ENCODE data around the gene CLPSL1.

Gene CLPSL1

DNA sequence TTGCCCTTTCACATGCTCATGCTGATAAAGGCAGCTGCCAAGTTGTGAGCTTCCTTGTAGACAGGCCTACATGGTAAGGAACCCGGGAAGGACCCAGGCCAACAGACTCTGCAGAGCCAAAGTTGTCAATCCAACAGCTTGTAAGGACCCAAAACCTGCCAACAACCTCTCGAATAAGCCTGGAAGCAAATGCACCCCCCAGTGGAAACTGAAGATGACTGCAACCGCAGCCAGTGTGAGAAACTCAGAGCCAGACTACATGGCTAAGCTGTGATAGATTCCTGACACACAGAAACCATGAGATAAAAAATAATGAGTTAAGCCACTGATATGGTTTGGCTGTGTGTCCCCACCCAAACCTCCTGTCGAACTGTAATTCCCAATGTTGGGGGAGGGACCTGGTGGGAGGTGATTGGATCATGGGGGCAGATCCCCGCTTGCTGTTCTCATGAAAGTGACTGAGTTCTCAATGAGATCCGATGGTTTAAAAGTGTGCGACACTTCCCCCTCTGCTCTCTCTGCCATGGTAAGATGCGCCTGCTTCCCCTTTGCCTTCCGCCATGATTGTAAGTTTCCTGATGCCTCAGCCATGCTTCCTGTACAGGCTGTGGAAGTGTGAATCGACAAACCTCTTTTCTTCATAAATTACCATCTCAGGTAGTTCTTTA is 23.2 kb upstream of the CLPSL1 start:
- TF ChIP-seq, protein P1, sequence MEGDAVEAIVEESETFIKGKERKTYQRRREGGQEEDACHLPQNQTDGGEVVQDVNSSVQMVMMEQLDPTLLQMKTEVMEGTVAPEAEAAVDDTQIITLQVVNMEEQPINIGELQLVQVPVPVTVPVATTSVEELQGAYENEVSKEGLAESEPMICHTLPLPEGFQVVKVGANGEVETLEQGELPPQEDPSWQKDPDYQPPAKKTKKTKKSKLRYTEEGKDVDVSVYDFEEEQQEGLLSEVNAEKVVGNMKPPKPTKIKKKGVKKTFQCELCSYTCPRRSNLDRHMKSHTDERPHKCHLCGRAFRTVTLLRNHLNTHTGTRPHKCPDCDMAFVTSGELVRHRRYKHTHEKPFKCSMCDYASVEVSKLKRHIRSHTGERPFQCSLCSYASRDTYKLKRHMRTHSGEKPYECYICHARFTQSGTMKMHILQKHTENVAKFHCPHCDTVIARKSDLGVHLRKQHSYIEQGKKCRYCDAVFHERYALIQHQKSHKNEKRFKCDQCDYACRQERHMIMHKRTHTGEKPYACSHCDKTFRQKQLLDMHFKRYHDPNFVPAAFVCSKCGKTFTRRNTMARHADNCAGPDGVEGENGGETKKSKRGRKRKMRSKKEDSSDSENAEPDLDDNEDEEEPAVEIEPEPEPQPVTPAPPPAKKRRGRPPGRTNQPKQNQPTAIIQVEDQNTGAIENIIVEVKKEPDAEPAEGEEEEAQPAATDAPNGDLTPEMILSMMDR (IDR thresholded peaks at IDR 0.05; ENCODE audit: insufficient read depth, low read depth, low read length, missing control alignments): peak; percentile 18
- no peak overlapping the region for H3K4me3 ChIP-seq (ENCODE audit: low read depth, low read length)
- peak; percentile 57 for DNase-seq (ENCODE audit: low read depth)

DNA sequence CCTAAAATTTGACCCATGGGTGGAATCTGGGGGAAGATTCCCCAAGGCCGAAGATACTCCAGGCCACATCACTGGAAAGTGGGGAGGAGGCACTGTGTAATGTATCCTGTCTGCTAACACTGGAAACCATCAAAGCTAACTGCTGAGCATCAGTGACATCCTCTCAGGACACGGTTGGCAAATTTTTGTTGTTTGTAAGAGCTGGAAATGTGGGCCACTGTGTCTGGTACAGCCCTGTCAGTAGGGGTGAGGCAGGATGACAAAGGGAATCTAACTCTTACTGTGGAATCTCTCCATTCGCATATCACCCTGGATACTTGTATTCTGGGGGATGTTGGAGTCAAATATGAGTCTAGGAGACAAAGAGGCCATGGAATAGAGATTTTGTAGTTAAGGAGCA is 21.4 kb upstream of the CLPSL1 start:
- no peak for DNase-seq (ENCODE audit: low read depth)
- TF ChIP-seq, protein P1 (IDR thresholded peaks at IDR 0.05; ENCODE audit: insufficient read depth, low read depth, low read length, missing control alignments): no peak
- no peak overlapping the region for H3K4me3 ChIP-seq (ENCODE audit: low read depth, low read length)

DNA sequence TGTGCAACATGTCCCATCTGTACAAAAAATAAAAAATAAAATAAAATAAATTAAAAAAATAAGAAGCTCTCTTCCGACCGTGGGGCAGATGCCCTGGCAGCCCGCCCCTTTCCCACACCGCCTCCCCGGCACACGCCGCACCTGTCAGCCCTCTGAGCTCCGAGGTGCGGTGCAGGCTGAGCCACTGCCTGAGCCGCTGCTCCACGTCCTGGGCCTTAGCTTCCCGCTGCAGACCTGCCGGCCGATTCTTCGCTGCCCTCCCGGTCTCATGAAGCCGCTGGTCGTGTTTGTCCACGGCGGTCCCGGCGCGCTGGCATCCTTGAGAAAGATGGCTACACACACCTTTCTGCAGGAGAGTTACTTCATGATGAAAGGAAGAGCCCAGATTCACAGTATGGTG is 15.1 kb upstream of the CLPSL1 start:
- H3K4me3 ChIP-seq (ENCODE audit: low read depth, low read length): no peak overlapping the region
- DNase-seq (ENCODE audit: low read depth): no peak
- TF ChIP-seq, protein P1 (IDR thresholded peaks at IDR 0.05; ENCODE audit: insufficient read depth, low read depth, low read length, missing control alignments): no peak

DNA sequence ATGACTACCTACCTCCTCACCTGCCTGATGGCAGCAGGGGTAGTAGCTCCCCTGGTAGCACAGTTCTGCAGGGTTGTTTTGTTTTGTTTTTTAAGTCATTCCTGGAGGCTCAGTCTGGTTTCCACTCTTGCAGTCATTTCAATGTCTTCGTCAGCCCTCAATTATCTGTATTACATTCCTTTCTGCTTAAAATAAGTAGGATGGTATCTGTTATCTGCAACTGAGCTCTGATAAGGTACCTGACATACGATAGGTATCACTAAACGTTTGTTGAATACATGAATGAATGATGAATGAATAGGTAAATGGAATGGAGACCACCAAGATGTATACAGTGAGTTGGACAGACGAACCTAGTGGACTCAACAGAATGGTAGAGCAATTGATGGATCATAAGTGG is 11.6 kb upstream of the CLPSL1 start:
- DNase-seq (ENCODE audit: low read depth): no peak
- TF ChIP-seq, protein P1 (IDR thresholded peaks at IDR 0.05; ENCODE audit: insufficient read depth, low read depth, low read length, missing control alignments): no peak
- H3K4me3 ChIP-seq (ENCODE audit: low read depth, low read length): no peak overlapping the region

DNA sequence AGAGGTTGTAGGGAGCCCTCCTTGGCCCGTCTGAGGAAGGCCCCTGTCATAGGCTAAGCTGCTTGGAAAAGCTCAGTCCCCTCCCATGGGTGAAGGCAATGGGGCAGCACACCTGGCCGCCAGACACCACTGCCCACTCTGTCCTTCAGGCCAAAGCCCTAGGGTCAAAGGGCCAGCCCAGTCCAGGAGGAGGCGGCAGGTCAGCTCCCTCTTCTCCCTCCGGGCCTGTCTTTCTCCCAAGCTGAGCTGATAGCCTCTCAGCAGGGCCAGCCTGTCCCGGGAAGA is 9.5 kb upstream of the CLPSL1 start:
- no peak for DNase-seq (ENCODE audit: low read depth)
- H3K4me3 ChIP-seq (ENCODE audit: low read depth, low read length): no peak overlapping the region
- TF ChIP-seq, protein P1 (IDR thresholded peaks at IDR 0.05; ENCODE audit: insufficient read depth, low read depth, low read length, missing control alignments): no peak

DNA sequence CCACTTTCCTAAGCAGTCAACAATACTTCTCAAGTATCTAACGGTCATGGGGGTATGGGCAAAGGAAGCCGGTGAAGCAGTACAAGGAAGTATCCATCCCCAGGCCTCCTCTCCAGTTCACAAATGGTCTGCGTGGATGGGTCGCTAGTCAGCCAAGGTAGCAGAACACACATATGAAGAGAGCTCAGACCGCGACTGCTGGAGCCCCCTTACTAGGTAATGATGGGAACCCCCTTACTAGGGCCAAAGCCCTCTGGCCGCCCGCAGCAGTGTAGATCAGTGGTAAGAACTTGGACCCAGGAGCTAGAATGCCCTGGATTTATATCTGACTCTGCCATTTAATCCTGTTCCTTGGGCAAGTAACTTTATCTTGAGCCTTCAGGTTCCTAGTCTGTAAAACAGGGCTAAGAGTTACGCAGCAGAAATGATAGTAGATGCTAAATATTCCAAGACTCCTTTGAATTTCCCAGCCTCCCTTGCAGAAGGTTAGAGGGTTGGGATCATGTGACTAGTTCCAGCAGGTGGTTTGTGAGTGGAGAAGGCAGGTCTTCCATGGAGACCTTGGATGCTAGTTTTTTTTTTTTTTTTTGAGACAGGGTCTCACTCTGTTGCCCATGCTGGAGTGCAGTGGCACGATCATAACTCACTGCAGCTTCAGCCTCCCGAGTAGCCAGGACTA is 6.6 kb upstream of the CLPSL1 start:
- no peak overlapping the region for H3K4me3 ChIP-seq (ENCODE audit: low read depth, low read length)
- DNase-seq (ENCODE audit: low read depth): no peak
- TF ChIP-seq, protein P1 (IDR thresholded peaks at IDR 0.05; ENCODE audit: insufficient read depth, low read depth, low read length, missing control alignments): no peak

DNA sequence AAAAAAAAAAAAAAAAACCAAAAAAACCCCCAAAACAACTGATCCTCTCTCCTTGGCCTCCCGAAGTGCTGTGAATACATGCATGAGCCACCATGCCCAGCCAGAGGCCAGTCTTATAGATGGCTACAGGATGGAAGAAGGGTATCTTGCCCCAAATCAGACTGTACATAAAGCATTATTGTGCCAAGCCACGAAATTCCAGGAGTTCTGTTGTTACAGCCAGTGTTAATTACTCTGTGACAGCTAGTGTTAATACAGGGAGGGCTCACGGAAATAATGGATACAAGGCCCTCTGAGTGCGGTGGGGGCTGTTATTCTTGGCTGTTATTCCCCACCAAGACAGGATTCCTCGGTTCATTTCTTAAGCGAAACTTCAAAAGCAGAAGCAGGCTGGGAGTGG is 5.8 kb upstream of the CLPSL1 start:
- H3K4me3 ChIP-seq (ENCODE audit: low read depth, low read length): no peak overlapping the region
- TF ChIP-seq, protein P1 (IDR thresholded peaks at IDR 0.05; ENCODE audit: insufficient read depth, low read depth, low read length, missing control alignments): no peak
- DNase-seq (ENCODE audit: low read depth): no peak

All from GM12865 (cell line).